Measurements from ENCODE around the gene MRPS33.
"Not testable (repeated sequence)": the region's sequence is repeated elsewhere in the genome, so short reads cannot be mapped to it uniquely, and the experiment has no call there.

MRPS33 gene

DNA sequence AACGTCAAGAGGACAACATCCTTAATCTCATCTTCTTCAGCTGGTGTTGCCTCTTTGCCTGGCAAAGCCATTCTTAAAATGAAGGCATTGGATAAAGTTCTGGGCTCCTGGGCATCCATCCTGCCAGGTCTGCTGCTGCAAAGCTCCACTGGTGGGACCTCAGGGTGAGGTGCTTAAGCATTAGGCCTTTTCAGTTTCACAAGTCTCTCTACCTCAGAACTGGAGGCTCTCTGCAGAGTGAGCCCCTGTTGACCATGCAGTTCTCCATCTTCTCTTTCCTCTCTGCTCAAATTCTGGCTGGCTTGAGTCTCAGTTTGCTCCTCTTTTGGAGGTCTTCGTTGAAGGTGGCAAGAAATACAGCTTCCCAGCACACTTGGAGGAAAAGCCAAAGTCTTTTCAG is 47.3 kb downstream of the MRPS33 start:
- H3K4me3 ChIP-seq (ENCODE audit: low read length, poor library complexity, severe bottlenecking): no peak overlapping the region
- no peak overlapping the region for H3K9ac ChIP-seq (ENCODE audit: low read depth, low read length, poor library complexity, severe bottlenecking)
- H3K4me2 ChIP-seq (ENCODE audit: low read depth, low read length, poor library complexity, severe bottlenecking): no peak overlapping the region
- no peaks in the 10 kb centered on the region for H3K27me3 ChIP-seq (ENCODE audit: insufficient read depth, low read length, poor library complexity, severe bottlenecking)
- H3F3A ChIP-seq (ENCODE audit: low read depth): no peaks in the 10 kb centered on the region
- no peaks in the 10 kb centered on the region for H3K36me3 ChIP-seq (ENCODE audit: insufficient read depth, low read length)
- no peak for TF ChIP-seq EZH2phosphoT487 (IDR thresholded peaks at IDR 0.05; ENCODE audit: borderline replicate concordance)
- TF ChIP-seq, protein P1, sequence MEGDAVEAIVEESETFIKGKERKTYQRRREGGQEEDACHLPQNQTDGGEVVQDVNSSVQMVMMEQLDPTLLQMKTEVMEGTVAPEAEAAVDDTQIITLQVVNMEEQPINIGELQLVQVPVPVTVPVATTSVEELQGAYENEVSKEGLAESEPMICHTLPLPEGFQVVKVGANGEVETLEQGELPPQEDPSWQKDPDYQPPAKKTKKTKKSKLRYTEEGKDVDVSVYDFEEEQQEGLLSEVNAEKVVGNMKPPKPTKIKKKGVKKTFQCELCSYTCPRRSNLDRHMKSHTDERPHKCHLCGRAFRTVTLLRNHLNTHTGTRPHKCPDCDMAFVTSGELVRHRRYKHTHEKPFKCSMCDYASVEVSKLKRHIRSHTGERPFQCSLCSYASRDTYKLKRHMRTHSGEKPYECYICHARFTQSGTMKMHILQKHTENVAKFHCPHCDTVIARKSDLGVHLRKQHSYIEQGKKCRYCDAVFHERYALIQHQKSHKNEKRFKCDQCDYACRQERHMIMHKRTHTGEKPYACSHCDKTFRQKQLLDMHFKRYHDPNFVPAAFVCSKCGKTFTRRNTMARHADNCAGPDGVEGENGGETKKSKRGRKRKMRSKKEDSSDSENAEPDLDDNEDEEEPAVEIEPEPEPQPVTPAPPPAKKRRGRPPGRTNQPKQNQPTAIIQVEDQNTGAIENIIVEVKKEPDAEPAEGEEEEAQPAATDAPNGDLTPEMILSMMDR (conservative IDR thresholded peaks at IDR 0.05; ENCODE audit: low read length): no peak
- H3K79me2 ChIP-seq (ENCODE audit: insufficient read depth, low read length): no peaks in the 10 kb centered on the region
- no peaks in the 10 kb centered on the region for H3K9me2 ChIP-seq (replicated peaks; ENCODE audit: low read depth, low read length)
- H2AFZ ChIP-seq (ENCODE audit: low read length): no peak overlapping the region
- no peaks in the 10 kb centered on the region for H3K4me1 ChIP-seq (ENCODE audit: insufficient read depth, low read length, poor library complexity, severe bottlenecking)
- H4K20me1 ChIP-seq (ENCODE audit: insufficient read depth, low read length, poor library complexity, severe bottlenecking): no peaks in the 10 kb centered on the region
- H3K9me3 ChIP-seq (ENCODE audit: insufficient read depth, low read depth, low read length): no peaks in the 10 kb centered on the region

DNA sequence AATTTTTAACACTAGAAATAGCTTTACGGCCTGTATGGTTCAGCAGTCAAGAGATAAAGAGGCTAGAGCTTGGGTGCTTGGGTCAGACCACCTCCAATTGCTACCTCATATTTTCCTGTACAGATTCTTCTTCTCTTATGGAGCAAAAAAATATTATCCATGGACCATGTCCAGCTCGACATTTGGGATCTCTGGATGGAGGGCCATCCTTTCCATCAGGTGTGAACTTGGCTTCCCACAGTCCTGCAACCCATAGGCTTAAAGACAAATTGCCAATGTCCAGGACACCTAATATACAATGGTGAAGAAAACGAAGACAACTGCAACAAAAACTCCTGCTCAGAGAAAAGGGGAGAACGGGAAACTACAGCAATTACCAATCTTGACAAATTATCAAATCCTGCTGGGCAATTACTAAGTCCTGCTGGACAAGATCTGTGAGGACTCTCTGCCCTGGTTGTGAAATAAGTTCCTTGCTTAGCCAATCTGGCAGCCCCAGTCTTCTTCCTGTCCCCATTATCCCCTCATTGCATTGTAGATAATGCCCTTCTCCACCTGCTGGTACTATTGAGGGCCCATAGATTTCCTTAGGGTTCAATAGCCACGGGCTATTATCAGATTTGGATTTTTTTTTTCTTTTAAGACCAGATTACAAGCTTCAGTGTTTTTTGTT is 48.1 kb downstream of the MRPS33 start:
- H3K9me2 ChIP-seq (replicated peaks; ENCODE audit: low read depth, low read length): no peaks in the 10 kb centered on the region
- no peaks in the 10 kb centered on the region for H3K79me2 ChIP-seq (ENCODE audit: insufficient read depth, low read length)
- H3K9me3 ChIP-seq (ENCODE audit: insufficient read depth, low read depth, low read length): no peaks in the 10 kb centered on the region
- H3K4me3 ChIP-seq (ENCODE audit: low read length, poor library complexity, severe bottlenecking): no peak overlapping the region
- no peaks in the 10 kb centered on the region for H4K20me1 ChIP-seq (ENCODE audit: insufficient read depth, low read length, poor library complexity, severe bottlenecking)
- H3K27me3 ChIP-seq (ENCODE audit: insufficient read depth, low read length, poor library complexity, severe bottlenecking): no peaks in the 10 kb centered on the region
- no peak overlapping the region for H3K9ac ChIP-seq (ENCODE audit: low read depth, low read length, poor library complexity, severe bottlenecking)
- no peak overlapping the region for H2AFZ ChIP-seq (ENCODE audit: low read length)
- H3K4me2 ChIP-seq (ENCODE audit: low read depth, low read length, poor library complexity, severe bottlenecking): no peak overlapping the region
- H3K4me1 ChIP-seq (ENCODE audit: insufficient read depth, low read length, poor library complexity, severe bottlenecking): no peaks in the 10 kb centered on the region
- no peaks in the 10 kb centered on the region for H3F3A ChIP-seq (ENCODE audit: low read depth)
- TF ChIP-seq, protein P1 (conservative IDR thresholded peaks at IDR 0.05; ENCODE audit: low read length): no peak
- TF ChIP-seq EZH2phosphoT487 (IDR thresholded peaks at IDR 0.05; ENCODE audit: borderline replicate concordance): no peak
- H3K36me3 ChIP-seq (ENCODE audit: insufficient read depth, low read length): no peaks in the 10 kb centered on the region

DNA sequence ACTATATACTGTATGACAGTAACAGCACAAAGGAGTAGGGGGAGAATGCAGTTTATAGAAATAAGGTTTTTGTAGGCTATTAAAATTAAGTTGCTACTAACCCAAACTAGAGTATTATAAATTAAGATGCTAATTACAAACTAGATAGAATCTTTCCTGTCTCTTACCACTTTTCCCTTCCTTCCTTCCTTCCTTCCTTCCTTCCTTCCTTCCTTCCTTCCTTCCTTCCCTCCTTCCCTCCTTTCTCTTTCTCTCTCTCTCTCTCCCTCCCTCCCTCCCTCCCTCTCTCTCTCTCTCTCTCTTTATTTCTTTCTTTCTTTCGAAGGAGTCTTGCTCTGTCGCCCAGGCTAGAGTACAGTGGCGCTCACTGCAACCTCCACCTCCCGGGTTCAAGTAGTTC is 53.6 kb downstream of the MRPS33 start:
- Histone ChIP-seq H3K79me2 (ENCODE audit: insufficient read depth, low read length) (no peaks in the 10 kb centered on the region), H3K9me2 (replicated peaks; ENCODE audit: low read depth, low read length) (no peaks in the 10 kb centered on the region), H3F3A (ENCODE audit: low read depth) (no peaks in the 10 kb centered on the region), H3K4me2 (ENCODE audit: low read depth, low read length, poor library complexity, severe bottlenecking) (no peak overlapping the region), H3K9me3 (ENCODE audit: insufficient read depth, low read depth, low read length) (no peaks in the 10 kb centered on the region), H3K9ac (ENCODE audit: low read depth, low read length, poor library complexity, severe bottlenecking) (no peak overlapping the region), H4K20me1 (ENCODE audit: insufficient read depth, low read length, poor library complexity, severe bottlenecking) (no peaks in the 10 kb centered on the region), H3K27me3 (ENCODE audit: insufficient read depth, low read length, poor library complexity, severe bottlenecking) (no peaks in the 10 kb centered on the region), H2AFZ (ENCODE audit: low read length) (no peak overlapping the region), H3K4me3 (ENCODE audit: low read length, poor library complexity, severe bottlenecking) (no peak overlapping the region), H3K4me1 (ENCODE audit: insufficient read depth, low read length, poor library complexity, severe bottlenecking) (no peaks in the 10 kb centered on the region), H3K36me3 (ENCODE audit: insufficient read depth, low read length) (no peaks in the 10 kb centered on the region)
- TF ChIP-seq, protein P1 (conservative IDR thresholded peaks at IDR 0.05; ENCODE audit: low read length): no peak
- TF ChIP-seq EZH2phosphoT487 (IDR thresholded peaks at IDR 0.05; ENCODE audit: borderline replicate concordance): no peak

DNA sequence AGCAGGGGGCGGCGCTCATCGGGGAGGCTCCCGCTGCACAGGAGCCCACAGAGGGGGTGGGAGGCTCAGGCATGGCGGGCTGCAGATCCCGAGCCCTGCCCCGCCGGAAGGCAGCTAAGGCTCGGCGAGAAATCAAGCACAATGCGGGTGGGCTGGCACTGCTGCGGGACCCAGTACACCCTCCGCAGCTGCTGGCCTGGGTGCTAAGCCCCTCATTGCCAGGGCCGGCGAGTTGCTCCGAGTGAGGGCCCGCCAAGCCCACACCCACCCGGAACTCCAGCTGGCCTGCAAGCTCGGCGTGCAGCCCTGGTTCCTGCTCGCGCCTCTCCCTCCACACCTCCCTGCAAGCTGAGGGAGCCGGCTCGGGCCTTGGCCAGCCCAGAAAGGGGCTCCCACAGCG is 57.8 kb downstream of the MRPS33 start:
- H3K9me3 ChIP-seq (ENCODE audit: insufficient read depth, low read depth, low read length); H3K4me2 ChIP-seq (ENCODE audit: low read depth, low read length, poor library complexity, severe bottlenecking); H3K9me2 ChIP-seq (replicated peaks; ENCODE audit: low read depth, low read length); H3K9ac ChIP-seq (ENCODE audit: low read depth, low read length, poor library complexity, severe bottlenecking); H3K36me3 ChIP-seq (ENCODE audit: insufficient read depth, low read length); H3K27me3 ChIP-seq (ENCODE audit: insufficient read depth, low read length, poor library complexity, severe bottlenecking); H3K4me3 ChIP-seq (ENCODE audit: low read length, poor library complexity, severe bottlenecking); H3K79me2 ChIP-seq (ENCODE audit: insufficient read depth, low read length); H2AFZ ChIP-seq (ENCODE audit: low read length); H4K20me1 ChIP-seq (ENCODE audit: insufficient read depth, low read length, poor library complexity, severe bottlenecking); H3K4me1 ChIP-seq (ENCODE audit: insufficient read depth, low read length, poor library complexity, severe bottlenecking); H3F3A ChIP-seq (ENCODE audit: low read depth): not testable (repeated sequence)
